ENCODE measurements around the gene HOXD8. TPM values are rescaled to one million over a fixed set of nuclear protein-coding genes. Genes with fewer than 3 reads are reported as not detected.

The HOXD8 gene
- total RNA-seq, 1 donor from 2014 or later, result not detected

- DNase-seq, result no peak
These were observed 1.7 kb downstream of the HOXD8 start for GRCh38 chr2:176130957-176131847.

GRCh38 chr2:176131848-176132158 is 2.3 kb downstream of the HOXD8 start:
- no peak for DNase-seq

GRCh38 chr2:176132205-176133171 is 3.0 kb downstream of the HOXD8 start:
- no peak for DNase-seq

DNA sequence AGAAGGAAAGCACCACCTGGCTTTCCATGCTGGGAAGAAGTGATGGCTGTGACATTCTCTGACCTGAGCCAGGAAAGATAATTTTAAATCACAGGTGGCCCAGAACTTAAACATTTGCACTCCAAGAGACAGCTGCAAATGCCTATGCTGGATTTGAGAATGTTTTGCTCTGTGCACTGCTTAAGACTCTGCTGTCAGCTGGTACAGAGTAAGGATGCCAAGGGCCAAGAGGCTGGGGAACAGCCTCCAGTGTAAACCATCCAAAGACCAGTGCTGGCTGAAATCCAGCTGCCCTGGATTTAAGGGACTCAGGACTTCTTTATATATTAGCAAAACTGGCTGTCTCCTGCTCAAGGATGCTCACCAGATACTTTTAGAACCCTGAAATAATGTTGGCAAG is 3.9 kb downstream of the HOXD8 start:
- no peak for DNase-seq

DNA sequence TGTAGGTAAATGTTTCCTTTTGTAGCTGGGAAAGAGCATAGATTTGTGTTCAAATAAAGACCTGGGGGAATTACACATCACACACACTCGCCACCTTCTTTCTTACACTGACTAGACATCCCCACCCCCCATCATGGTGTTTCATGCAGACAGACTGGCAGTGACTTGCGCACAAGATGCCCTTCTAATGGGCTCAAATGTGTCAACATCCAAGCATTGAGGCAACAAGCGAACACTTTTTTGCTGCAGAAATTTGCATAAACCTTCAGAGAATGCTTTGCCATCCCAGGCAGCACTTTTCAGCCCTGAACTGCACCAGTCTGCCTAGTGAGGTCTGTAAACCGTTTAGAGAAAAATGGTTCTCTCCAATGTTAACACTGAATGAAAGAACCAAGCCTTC is 4.5 kb downstream of the HOXD8 start:
- DNase-seq, result no peak

GRCh38 chr2:176135035-176135440 is 5.5 kb downstream of the HOXD8 start:
- no peak for DNase-seq

DNA sequence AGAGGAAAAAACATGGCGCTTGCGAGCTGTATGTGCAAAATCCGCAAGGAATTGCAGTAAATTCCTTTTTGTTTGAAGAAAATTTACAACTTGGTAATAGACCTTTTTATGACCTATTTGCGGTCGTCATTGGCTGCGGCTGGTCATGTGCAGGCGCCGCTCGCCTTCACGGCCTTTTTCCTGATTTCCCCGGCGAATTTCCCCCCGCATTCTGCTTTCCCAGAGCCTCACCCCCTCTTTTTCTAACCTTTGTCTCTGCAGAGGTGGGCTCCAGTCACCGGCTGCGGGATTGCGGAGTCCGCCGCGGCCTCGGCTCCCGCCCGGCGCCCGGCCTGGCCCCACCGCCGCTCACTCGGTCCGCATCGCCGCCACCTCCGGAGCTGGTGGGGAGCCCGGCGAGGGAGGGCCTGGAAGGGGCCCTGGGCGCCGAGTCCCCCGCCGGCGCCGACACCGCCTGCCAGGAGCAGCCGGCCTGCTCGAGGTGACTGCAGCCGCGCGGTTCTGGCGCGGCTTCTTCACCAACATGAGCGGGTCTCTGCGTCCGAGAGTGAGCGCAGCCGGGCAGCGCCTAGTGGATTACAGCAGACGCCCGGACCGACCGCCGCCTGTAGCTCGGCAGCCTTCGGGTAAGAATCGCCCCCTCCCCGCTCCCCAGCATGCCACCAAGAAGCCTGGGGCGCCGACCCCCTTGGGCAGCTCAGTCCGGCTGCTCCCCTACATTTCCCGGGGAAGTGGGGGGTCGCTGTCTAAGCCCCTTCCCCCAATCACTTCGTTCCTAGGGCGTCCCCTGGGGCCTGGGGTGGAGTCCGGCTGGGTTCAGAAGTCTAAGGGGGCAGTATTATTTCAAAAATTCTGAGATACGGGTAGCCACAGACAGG is 7.1 kb downstream of the HOXD8 start:
- DNase-seq, result no peak

GRCh38 chr2:176137252-176137580 is 7.7 kb downstream of the HOXD8 start:
- no peak for DNase-seq

GRCh38 chr2:176137906-176138305 is 8.4 kb downstream of the HOXD8 start:
- no peak for DNase-seq

DNA sequence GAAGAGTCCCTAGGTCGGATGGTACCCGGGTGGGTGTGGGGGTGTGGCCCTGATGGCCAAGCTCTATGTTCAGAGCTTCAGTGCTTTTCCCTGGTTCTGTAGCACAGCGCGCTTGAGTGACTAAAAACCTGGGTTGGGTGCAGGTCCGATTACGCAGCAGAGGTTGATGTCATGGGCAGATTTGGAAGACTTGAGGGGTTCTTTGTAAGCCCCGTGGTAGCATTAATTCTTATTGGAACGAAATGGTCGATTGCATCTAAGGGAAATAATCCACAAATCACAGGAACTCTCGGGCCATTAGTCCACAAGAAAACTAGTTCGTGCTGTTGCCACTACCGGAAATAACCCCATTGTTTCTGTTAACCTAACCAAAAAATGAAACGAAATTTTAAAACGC is 9.0 kb downstream of the HOXD8 start:
- no peak for DNase-seq

DNA sequence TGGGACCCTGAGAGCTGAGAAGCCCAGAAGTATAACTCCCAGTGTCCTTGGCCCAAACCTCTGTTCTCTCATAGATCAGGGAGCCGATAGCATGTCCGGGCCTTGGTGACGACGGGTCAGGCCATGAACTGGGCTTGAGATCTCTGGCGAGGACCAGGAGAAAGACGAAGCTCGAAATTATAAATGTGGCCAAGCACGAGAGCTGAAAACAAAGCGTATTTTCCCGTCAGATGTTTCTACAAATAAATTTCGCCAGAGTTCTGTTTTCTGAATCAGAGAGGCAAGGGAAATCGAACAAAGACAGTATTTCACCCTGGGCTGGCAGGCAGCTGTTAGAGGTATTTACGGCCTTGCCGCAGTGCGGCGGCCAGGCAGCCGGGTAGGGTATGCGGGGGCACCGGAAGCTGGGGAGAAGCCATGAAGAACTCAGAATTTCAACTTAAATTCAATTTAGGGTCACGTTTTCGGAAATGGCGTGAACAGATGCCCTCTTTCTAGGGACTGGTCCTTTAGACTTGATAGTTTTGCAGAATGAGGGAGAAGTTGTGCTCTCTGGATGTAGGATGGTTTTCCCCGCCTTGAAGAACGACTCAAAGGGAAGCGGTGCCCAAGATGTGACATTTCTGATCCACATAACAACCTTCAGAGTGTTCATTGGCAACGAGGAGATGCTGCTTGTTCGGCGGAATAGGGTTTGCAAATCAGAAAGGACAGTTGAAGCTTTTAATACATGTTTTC is 9.6 kb downstream of the HOXD8 start:
- no peak for DNase-seq

DNA sequence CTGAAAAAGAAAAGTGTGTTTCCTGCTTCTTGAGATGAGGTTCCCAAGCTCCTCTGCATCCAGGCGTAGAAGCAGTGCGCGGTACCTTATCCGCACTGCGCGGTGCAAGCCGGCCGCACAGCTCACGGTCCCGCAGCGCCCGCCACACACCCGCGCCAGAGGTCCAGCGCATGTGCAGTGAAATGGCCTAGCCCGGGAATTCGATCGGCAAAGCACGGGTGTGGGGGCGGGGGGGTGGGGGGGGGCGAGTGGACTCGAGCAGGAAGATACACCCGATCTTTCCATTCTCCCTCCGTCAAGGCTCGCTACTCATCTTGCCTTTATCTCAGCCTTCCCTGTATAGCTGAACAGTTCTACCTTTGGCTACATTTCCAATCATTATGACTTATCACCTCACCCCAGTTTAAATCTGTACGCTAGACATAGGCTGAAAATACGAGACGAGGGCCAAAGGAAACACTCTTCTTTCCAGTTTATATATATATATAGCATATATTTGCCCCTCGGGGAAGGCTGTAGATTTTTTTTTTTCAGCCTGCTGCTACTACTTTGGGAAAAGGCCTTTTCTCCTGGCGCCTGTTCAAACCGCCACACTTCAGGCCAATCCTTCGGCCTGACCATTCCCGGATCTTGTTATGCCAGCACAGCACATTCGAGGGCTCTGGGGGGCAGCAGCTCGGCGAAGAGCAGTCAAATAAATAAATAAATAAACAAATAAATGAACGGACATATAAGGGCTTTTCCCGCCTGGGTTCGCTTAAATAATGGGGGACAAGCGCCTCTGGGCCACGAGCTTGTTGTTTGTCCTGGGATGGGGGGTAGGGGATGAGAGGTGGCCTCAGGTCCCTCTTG is 10.4 kb downstream of the HOXD8 start:
- DNase-seq, result no peak

- peak; percentile 54 for DNase-seq
These were observed 11.2 kb downstream of the HOXD8 start for GRCh38 chr2:176140513-176141317.

DNA sequence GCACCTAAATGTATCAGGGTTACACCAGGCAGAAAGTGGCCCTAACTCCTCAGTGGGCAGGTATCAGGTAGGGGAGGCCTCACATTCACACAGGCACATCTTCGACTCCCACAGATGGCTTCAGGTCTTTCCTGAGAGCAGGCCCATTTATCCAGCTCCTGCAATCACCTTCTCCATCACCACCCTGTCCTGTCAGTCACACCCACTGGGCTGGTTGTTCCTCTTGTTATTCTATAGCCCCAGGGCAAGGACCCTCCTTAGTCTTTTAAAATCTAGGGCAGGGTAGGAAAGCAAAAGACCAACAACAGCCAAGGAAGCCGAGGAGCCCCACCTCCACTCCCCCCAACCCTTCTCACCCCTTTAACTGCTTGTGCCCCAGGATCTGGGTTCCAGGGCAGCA is 12.8 kb downstream of the HOXD8 start:
- no peak for DNase-seq

- DNase-seq, result no peak
These were observed 15.8 kb downstream of the HOXD8 start for GRCh38 chr2:176145085-176145969.

GRCh38 chr2:176146101-176146500 is 16.6 kb downstream of the HOXD8 start:
- DNase-seq, result no peak

GRCh38 chr2:176146645-176147044 is 17.1 kb downstream of the HOXD8 start:
- no peak for DNase-seq

DNA sequence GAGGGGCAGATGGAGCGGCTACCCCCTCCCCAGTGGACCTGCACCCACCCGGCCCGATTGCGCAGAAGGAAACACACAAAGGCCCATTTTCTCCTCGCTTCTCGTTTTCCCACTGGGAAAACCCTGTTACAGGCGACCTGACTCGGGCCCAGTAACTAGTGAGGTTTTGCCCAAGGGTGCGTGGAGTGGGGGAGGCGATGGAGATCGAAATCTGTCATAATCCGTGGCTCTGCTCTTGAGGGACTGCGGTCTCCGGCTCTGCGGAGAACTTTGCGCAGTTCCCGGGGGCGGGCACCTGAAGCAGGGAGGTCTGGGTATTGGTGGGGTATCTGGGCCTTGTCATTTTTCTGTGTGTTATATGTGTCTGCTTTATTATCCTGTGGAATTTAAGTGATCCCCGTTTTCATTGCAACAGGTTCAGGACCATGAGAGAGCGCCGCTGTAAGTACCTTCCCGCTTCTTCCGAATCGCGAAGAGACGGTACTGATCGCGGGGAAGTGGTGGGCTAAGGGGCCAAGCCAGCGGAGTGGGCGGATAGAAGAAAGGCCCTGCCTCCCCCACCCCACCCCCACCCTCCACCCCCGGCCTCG is 17.8 kb downstream of the HOXD8 start:
- DNase-seq, result no peak

All from occipital lobe (tissue), 2 donors.